DMS114 treated with DMSO at 0.1 percent for 48 hours (cell line): ENCODE measurements around the gene ASCL4.

ENCODE experiments used
- DNase-seq: peaks from one replicate; lab custom pipeline; 2025; ENCODE audit not compliant: unreplicated experiment; lab: John Stamatoyannopoulos, UW

ASCL4 gene

DNA sequence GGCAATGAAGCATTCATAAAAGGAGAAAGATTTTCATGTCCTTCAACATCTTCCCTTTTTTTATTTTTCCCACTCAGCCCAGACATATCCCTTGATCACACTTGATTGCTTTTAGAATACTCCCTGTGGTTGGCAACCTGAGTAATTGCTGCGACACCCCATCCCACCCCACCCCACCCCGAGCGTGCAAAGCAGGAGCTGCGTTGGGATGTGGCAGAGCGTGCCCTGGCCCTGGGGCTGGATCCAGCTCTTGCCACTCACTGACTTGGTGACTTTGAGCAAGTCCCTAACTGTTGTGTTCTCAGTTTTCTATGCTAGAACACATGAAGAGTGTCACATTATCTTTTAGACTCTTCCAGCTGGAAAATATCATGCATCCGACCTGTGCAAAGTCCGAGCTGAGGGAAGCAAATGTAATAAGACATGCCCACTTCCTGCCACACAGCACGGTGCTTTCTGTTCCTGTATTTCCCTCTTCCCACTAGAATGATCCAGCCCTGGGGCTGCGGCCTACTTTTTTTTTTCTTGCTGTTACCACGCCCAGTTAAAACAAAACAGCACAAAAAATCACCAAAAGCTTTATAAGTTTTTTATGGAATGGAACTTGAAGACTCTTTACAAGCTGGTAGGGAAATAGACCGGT lies 4.0 kb downstream of the ASCL4 start:
- no peak for DNase-seq

GRCh38 chr12:107779077-107779831 lies 4.8 kb downstream of the ASCL4 start:
- no peak for DNase-seq

DNA sequence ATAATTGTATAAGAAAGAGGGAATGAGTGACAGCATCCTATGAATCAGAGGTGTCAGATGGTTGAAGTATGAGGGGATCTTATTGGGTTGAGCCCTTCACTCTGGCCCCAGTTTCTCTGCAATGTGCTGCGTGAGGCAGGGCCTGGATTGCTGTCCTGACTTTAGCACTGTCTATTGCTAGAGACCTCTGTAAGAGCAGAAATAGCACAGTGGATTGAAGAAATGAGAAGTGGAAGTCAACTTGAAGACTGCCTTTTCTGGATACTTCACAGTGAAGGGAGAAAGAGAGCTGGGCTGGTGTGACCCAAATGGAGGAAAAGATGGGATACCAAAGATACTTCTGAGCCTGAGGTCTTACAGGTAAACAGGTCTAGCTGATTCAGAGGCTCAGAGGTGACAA lies 5.8 kb downstream of the ASCL4 start:
- DNase-seq: no peak

DNA sequence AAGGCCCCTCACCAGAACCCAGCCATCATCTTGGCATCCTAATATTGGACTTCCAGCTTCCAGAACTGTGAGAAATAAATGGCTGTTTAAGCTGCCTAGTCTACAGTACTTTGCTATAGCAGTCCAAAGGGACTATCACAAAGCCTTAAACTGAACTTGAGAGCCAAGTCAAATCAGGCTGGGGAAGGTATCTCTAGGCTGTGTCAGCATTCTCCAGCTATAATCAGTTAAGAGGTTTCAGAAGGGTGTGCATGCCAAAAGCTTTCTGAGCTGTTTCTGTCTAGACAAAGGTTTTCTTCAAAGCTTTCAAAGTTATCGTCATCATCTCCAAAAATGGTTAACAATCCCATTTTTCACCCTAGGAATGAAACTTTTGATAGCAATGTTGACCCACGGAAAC lies 7.6 kb downstream of the ASCL4 start:
- DNase-seq: no peak

GRCh38 chr12:107783406-107784376 lies 9.2 kb downstream of the ASCL4 start:
- no peak for DNase-seq

DNA sequence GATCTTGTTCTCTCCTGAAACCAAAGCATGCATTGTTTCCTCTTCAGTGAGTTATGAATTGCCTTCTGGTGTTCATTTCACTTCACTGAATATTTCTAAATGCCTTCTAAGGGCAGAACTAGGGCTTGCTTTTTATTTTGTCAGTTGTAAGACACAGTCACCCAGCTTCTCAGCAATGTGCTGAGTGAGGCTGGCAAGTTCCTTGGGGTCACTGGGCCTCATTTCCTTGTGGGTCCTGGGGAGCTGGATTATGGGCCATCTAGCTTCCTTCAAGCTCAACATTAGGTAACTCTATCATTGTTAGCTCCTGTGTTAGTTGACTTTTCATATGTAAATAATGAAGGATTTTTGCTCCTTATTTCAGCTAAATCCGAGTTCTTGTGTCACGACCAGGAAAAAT lies 13.8 kb downstream of the ASCL4 start:
- no peak for DNase-seq

DNA sequence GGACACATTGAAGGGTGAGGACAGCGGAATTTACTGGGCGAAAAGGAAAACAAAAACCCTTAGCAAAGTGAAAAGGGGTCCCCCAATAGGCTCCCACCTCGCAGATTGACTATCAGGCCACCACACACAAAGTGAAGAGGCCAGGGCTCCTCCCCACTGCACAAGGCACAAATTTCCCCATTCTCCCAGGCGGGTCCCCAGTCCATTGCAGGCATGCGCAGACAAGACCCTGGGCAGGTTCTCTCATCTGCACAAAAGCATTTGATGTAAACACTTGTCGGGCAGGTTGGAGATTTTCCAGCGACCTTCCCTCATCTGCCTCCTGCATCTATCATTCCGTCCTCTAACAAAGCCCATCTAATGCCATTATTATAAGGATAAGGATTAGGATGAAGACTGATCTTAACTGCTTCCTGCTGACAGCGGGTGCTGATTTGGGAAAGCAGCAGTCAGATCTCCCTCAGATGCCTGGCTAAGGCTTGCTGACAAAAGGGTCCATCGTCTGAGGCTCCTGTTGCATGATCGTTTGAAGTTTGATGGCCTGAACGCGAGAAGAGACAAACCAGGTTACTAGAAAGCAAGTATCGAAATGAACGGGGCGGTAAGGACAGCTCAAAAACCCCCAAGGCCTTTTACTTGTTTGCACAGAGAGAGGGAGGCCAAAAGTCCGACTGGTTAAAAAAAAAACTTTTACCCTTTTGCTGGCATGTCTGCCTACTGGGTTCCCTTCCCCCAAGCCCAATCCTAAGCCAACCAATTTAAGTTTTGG lies 14.4 kb downstream of the ASCL4 start:
- DNase-seq: no peak

DNA sequence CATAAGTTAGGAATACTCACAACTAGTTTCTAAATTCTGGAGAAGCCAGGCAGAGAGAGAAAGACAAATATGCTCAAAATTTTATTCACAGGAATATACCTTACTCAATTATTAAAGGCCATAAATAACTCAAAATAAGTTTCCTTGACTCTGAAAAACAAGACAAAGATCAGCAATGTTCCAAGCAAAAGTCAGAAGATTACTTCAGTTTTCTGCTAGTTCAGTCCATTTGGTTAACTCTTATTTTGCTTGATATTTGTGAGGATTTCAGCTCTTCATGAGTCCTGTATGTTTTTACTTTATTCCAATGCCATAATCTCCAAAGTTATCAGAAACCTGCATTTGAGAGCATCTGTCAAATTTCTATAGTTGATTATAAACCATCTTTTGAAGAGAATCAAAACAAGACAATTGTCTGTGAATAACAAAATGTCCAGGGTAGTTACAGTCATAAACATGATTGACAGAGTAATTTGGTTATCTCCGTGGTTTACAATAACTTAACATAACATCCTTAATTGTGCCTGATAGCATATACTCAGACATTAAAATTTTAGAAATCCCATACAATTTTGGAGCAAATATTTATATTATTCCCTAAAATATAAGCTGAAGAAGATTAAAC lies 17.1 kb downstream of the ASCL4 start:
- DNase-seq: no peak

GRCh38 chr12:107794451-107794850 lies 19.9 kb downstream of the ASCL4 start:
- no peak for DNase-seq

DNA sequence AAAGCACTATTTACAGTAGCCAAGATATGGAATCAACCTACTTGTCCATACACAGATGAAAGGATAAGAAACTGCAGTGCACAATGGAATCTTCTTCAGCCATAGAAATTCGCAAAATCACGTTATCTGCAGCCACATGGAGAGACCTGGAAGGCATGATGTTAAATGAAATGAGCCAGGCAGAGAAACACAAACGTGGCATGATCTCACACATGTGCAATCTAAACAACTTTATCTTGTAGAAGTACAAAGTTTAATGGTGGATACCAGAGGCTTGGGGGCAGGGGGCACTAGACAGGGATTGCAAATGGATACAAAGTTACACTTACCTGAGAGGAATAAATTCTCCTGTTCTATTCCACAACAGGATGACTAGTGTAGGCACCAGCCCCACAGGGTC lies 24.1 kb downstream of the ASCL4 start:
- no peak for DNase-seq

DNA sequence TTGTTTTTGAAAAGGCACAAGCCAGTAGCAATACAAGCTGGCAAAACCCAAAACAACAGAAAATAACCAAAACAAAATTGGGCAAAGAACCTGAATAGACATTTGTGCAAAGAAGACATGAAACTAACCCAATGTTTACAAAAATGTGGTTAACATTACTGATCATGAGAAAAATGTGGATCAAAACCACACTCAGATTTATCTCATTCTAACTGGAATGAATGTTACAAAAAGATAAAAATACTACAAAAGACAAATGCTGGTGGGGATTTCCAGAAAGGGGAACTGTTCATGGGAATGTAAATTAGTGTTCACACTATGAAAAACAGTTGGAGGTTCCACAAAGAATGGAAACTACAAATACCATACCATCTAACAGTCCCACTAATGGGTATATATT lies 26.6 kb downstream of the ASCL4 start:
- no peak for DNase-seq

DNA sequence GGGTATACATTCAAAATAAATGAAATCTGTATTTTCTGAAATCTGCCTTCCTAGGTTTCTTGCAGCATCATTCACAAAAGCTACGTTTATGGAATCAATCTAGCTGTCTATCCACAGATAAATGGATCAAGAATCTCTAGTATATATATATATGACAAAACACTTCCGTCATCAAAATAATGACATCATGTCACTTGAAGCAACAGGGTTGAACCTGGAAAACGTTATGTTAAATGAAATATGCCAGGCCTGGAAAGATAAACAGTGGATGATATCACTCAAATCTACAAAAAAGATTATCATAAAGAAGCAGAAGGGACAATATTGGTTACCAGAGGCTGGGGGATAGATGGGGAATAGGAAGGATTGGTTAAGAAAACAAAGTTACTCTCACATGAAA lies 28.6 kb downstream of the ASCL4 start:
- DNase-seq: no peak

- DNase-seq: no peak
These were observed 31.1 kb downstream of the ASCL4 start for GRCh38 chr12:107805488-107806180.

DNA sequence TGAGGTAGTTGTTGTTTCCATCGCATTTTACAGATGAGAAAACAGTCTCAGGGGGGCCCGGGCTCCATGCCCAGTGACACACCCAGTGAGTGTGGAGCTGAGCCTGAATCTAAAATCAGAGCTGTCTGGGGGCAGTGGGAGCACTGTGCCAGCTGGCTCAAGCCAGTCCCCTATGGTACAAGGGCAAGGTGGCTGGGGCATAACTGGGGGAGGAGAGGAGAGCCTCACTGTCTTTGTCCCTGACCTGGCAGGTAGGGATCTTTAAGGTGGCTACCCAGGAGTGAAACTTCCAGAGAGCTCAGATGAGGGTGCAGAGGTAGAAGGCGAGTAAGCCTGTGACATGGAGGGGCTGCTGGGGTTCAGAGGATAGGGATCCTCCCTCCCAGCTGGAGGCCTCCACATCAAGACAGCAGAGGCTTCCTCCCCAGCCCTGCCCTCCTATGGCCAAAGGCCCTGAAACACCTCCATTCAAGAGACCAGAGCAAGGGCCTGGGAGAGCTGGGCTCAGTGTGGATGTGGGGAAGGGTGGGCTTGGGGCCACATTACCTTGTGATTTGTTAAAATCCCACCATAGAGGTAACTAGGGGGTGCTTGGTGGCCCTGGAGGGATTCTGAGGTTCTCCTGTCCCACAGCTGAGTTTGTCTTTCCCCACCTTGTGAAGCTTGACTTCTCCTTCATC lies 33.1 kb downstream of the ASCL4 start:
- no peak for DNase-seq

DNA sequence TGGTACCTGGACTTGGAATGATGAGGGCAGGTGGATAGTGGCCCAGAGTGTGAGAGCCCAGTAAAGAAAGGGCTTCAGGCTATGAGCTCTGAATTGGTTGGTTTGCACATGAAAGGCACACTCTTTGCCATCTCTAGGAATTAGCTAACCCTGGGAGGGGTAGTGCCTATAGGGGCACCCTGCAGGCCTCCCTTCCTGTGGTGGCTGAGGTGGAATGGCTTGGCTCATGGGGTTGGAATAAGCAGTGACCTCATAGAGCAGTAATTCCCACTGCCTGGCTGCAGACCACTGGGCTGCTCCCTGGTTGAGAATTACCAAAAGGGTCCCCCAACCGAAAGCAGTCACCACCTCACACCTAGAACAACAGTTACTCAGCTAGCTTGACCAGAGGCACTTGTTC lies 42.7 kb downstream of the ASCL4 start:
- DNase-seq: no peak

DNA sequence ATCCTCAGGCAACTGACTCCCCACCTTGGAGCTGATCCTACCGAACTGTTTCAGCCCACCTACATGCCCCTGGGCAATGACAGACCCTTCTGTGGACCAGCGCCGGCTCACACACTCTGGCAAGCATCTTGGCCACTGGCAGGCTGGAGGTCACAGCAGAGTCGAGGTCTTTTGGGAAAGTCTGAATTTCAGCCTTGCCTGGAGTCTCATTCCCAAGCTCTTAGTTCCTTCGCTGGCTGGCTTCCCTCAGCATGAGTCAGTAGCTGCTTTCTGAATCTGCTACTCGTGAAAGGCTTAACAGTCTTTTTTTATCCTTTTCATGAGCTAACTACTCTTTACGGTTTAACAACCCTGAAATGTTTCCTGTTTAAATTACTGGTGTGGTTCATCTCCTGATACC lies 44.5 kb downstream of the ASCL4 start:
- no peak for DNase-seq

DNA sequence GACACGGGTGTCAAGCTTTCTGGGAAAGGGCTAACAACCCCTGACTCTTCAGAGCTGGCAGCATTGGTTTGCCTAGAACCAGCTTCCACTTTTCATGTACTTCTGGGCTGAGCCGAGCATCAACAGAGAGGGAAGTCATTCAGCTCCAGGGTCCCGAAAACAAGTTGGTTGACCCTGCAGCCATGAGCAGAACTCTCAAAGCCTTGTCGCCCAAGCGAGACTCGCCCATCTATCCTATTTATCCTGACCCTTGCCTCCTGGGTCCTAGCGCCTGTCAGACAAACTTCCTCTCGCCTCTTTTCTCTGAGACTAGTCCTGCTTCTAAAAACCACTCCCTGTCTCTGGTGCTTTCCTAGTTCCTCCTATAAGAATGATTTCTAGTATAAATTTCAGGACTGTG lies 47.9 kb downstream of the ASCL4 start:
- no peak for DNase-seq
